H1 (cell line): Measurements from ENCODE around the gene PFKFB3. TPM values are rescaled to one million over a fixed set of nuclear protein-coding genes. Genes with fewer than 3 reads are reported as not detected.

Experiments
- CTCF ChIA-PET: fragments of 300-600 bp; sonication (Branson Sonifier 250); formaldehyde crosslinking; loops from one replicate; lab custom pipeline; 2021; ENCODE audit not compliant: partially characterized antibody; lab: Charles Lee
- POLR2A ChIA-PET: fragments of 300-600 bp; sonication (Branson Sonifier 250); formaldehyde crosslinking; loops from one replicate; lab custom pipeline; 2021; ENCODE audit warnings: inconsistent platforms; ENCODE audit not compliant: partially characterized antibody; lab: Charles Lee
- DNase-seq, 2 experiments: peaks; one replicate each; pipeline versions ENCODE4 v3.0.0 to v3.0.0-alpha.2; 2010 to 2022; ENCODE audit warnings: low spot score in 2 of 2, low read depth in 1 of 2, mixed read lengths in 1 of 2
- FAIRE-seq: peaks from 2 replicates; lab custom pipeline; 2011; peaks lifted over from hg19 to GRCh38; lab: Jason Lieb, UNC
- H2AFZ ChIP-seq: 2 replicates; pipeline ENCODE4 v1.8.1; 2012; ENCODE audit warnings: low read length, inconsistent platforms
- H2AK5ac ChIP-seq: 2 replicates; pipeline ENCODE4 v1.6.1; 2013; ENCODE audit warnings: low read depth, low read length
- H2BK120ac ChIP-seq: replicated peaks from 2 replicates; pipeline ENCODE3; 2013; ENCODE audit warnings: low read depth, low read length, inconsistent platforms
- H2BK12ac ChIP-seq: 2 replicates; pipeline ENCODE4 v1.6.1; 2013; ENCODE audit warnings: low read depth, low read length
- H2BK15ac ChIP-seq: 2 replicates; pipeline ENCODE4 v1.6.1; 2013; ENCODE audit warnings: low read length
- H2BK20ac ChIP-seq: 2 replicates; pipeline ENCODE4 v1.6.1; 2013; ENCODE audit warnings: low read length
- H2BK5ac ChIP-seq: 2 replicates; pipeline ENCODE4 v1.6.1; 2013; ENCODE audit warnings: low read depth, low read length
- H3K14ac ChIP-seq: 2 replicates; pipeline ENCODE4 v1.6.1; 2013; ENCODE audit warnings: inconsistent platforms; ENCODE audit not compliant: insufficient read length
- H3K18ac ChIP-seq: 2 replicates; pipeline ENCODE4 v1.6.1; 2013; ENCODE audit warnings: low read length; ENCODE audit errors: extremely low read depth
- H3K23ac ChIP-seq: 2 replicates; pipeline ENCODE4 v1.6.1; 2013; ENCODE audit warnings: inconsistent platforms; ENCODE audit not compliant: insufficient read length
- H3K23me2 ChIP-seq: 2 replicates; pipeline ENCODE4 v1.6.1; 2013; ENCODE audit warnings: low read depth, low read length
- H3K27ac ChIP-seq: 2 replicates; pipeline ENCODE4 v1.6.1; 2011; ENCODE audit warnings: low read depth, low read length, inconsistent platforms
- H3K27me3 ChIP-seq, 4 experiments: replicated peaks in 1 of 4; 1 replicate in 1 of 4; 2 replicates in 3 of 4; pipeline versions ENCODE4 v1.6.1 to v1.8.1; 2011 to 2013; ENCODE audit warnings: low read length in 3 of 4, mild to moderate bottlenecking in 3 of 4, inconsistent platforms in 2 of 4, mixed read lengths in 2 of 4, moderate library complexity in 1 of 4; ENCODE audit not compliant: control insufficient read depth in 3 of 4, insufficient read depth in 3 of 4; ENCODE audit errors: extremely low read depth in 1 of 4
- H3K36me3 ChIP-seq, 4 experiments: 2 replicates each; pipeline versions ENCODE4 v1.6.1 to v1.8.1; 2011 to 2013; ENCODE audit warnings: mild to moderate bottlenecking in 4 of 4, low read length in 3 of 4, moderate library complexity in 2 of 4, control low read depth in 1 of 4, inconsistent platforms in 1 of 4; ENCODE audit not compliant: insufficient read depth in 4 of 4, control insufficient read depth in 2 of 4
- H3K4ac ChIP-seq: replicated peaks from 2 replicates; pipeline ENCODE3; 2013; ENCODE audit warnings: low read length, low read depth, mixed read lengths, inconsistent platforms; ENCODE audit not compliant: insufficient read length
- H3K4me1 ChIP-seq, 4 experiments: replicated peaks in 1 of 4; 1 replicate in 1 of 4; 2 replicates in 3 of 4; pipeline versions ENCODE4 v1.6.1 to v1.8.1; 2011 to 2013; ENCODE audit warnings: low read length in 3 of 4, inconsistent platforms in 2 of 4, mixed read lengths in 1 of 4; ENCODE audit not compliant: insufficient read depth in 4 of 4, control insufficient read depth in 3 of 4
- H3K4me2 ChIP-seq, 2 experiments: 2 replicates each; pipeline versions ENCODE4 v1.6.1 to v1.8.1; 2011 to 2013; ENCODE audit warnings: low read depth in 2 of 2, low read length in 2 of 2, control low read depth in 1 of 2, inconsistent platforms in 1 of 2, mild to moderate bottlenecking in 1 of 2; ENCODE audit not compliant: insufficient read depth in 1 of 2
- H3K4me3 ChIP-seq, 4 experiments: fragments of 200-600, 300-600 bp in 1 of 4; sonication (generic), shearing (Covaris generic), sonication (Bioruptor Twin) in 1 of 4; 2 replicates each; pipeline versions ENCODE4 v1.5.1 to v1.8.1; 2011 to 2016; ENCODE audit warnings: low read length in 4 of 4, low read depth in 3 of 4, control low read depth in 2 of 4, inconsistent platforms in 2 of 4, mild to moderate bottlenecking in 2 of 4, mixed read lengths in 1 of 4, moderate library complexity in 1 of 4; ENCODE audit not compliant: insufficient read depth in 2 of 4; ENCODE audit errors: extremely low read depth in 1 of 4
- H3K56ac ChIP-seq: replicated peaks from 2 replicates; pipeline ENCODE3; 2013; ENCODE audit warnings: low read depth, mild to moderate bottlenecking, mixed read lengths, low read length, inconsistent platforms; ENCODE audit not compliant: insufficient read length
- H3K79me1 ChIP-seq: 2 replicates; pipeline ENCODE4 v1.6.1; 2013; ENCODE audit warnings: low read depth, low read length, control low read depth
- H3K79me2 ChIP-seq, 2 experiments: 2 replicates each; pipeline versions ENCODE4 v1.6.1 to v1.8.1; 2012 to 2013; ENCODE audit warnings: low read length in 2 of 2, mild to moderate bottlenecking in 2 of 2, inconsistent platforms in 1 of 2; ENCODE audit not compliant: insufficient read depth in 2 of 2, control insufficient read depth in 1 of 2
- H3K9ac ChIP-seq, 4 experiments: replicated peaks in 1 of 4; 1 replicate in 1 of 4; 2 replicates in 3 of 4; pipeline versions ENCODE4 v1.6.1 to v1.8.1; 2011 to 2013; ENCODE audit warnings: low read depth in 3 of 4, low read length in 3 of 4, control low read depth in 2 of 4, mild to moderate bottlenecking in 2 of 4, moderate library complexity in 2 of 4, inconsistent platforms in 1 of 4; ENCODE audit errors: extremely low read depth in 1 of 4
- H3K9me3 ChIP-seq, 2 experiments: 2 replicates each; pipeline versions ENCODE4 v1.6.1 to v1.8.1; 2012 to 2013; ENCODE audit warnings: mild to moderate bottlenecking in 2 of 2, moderate library complexity in 2 of 2, control low read depth in 1 of 2, inconsistent platforms in 1 of 2, low read depth in 1 of 2, low read length in 1 of 2, mixed read lengths in 1 of 2; ENCODE audit not compliant: insufficient read depth in 2 of 2
- H4K20me1 ChIP-seq, 2 experiments: replicated peaks in 1 of 2; 2 replicates each; pipeline versions ENCODE3 to v1.8.1; 2011 to 2013; ENCODE audit warnings: inconsistent platforms in 2 of 2, low read length in 2 of 2, mild to moderate bottlenecking in 1 of 2; ENCODE audit not compliant: insufficient read depth in 2 of 2, control insufficient read depth in 1 of 2
- H4K5ac ChIP-seq: 2 replicates; pipeline ENCODE4 v1.6.1; 2013; ENCODE audit warnings: low read length, low read depth, mixed read lengths, inconsistent platforms; ENCODE audit not compliant: insufficient read length
- H4K8ac ChIP-seq: 2 replicates; pipeline ENCODE4 v1.8.0; 2013; ENCODE audit warnings: mild to moderate bottlenecking, moderate library complexity, low read length, inconsistent platforms; ENCODE audit not compliant: insufficient read depth; ENCODE audit errors: extremely low read depth
- H4K91ac ChIP-seq: replicated peaks from 2 replicates; pipeline ENCODE3; 2013; ENCODE audit warnings: low read length, mixed read lengths, inconsistent platforms; ENCODE audit not compliant: insufficient read length
- MAFK ChIP-seq: IDR thresholded peaks from 2 replicates; pipeline ENCODE4 v1.6.1; 2012; ENCODE audit warnings: low read depth, mild to moderate bottlenecking, improper control_type of control experiment, low read length
- SAP30 ChIP-seq: fragments of 300-600 bp; sonication (generic); IDR thresholded peaks from 2 replicates; pipeline ENCODE4 v1.7.1; 2012; ENCODE audit warnings: low read length, moderate library complexity, mild to moderate bottlenecking, inconsistent platforms; ENCODE audit not compliant: insufficient read depth, insufficient replicate concordance
- SIRT6 ChIP-seq: IDR thresholded peaks from one replicate; pipeline ENCODE4 v1.7.1; 2012; ENCODE audit warnings: low read length, inconsistent platforms
- WGBS, 2 experiments: shearing (Covaris generic) in 1 of 2; methylation state at CpG; one replicate each; pipeline versions ENCODE4 v1.1.6 to v1.1.7; 2013 to 2015; ENCODE audit warnings: low lambda C conversion rate in 2 of 2, mixed read lengths in 2 of 2, inconsistent platforms in 1 of 2, low coverage in 1 of 2, missing lambda C conversion rate in 1 of 2; ENCODE audit not compliant: insufficient replicate concordance in 2 of 2, insufficient coverage in 1 of 2, insufficient read length in 1 of 2; ENCODE audit errors: extremely low coverage in 1 of 2, missing lambda C conversion rate in 1 of 2; 5-methylcytosine and 5-hydroxymethylcytosine counted together
- polyA plus RNA-seq, 7 experiments: library from polyadenylated mRNA; depleted of rRNA in 3 of 7; stranded (reverse) in 5 of 7; unstranded in 2 of 7; fragments of >200 nt in 5 of 7; fragments of 200-250 nt in 2 of 7; gene quantifications; 1 replicate in 5 of 7; 2 replicates in 1 of 7; 4 replicates in 1 of 7; pipeline versions ENCODE4 v1.2.1 to v1.2.3, GENCODE V29; 2011 to 2013; ENCODE audit warnings: missing spikeins in 2 of 7, mixed read lengths in 2 of 7
- total RNA-seq: library from RNA; stranded (reverse); fragmentation: NEBNext Ultra II Directional; extraction: Animal tissue kit (Norgen Biotek cat#: 25700); gene quantifications from 2 replicates; pipeline ENCODE4 v1.2.1, GENCODE V29; 2021

Gene PFKFB3
- total and polyA plus RNA-seq, 2 of the 8 experiments (the other 6 are each of a cell fraction or from before 2014, with no cell fraction given): 15.6 to 32.0 TPM

DNA sequence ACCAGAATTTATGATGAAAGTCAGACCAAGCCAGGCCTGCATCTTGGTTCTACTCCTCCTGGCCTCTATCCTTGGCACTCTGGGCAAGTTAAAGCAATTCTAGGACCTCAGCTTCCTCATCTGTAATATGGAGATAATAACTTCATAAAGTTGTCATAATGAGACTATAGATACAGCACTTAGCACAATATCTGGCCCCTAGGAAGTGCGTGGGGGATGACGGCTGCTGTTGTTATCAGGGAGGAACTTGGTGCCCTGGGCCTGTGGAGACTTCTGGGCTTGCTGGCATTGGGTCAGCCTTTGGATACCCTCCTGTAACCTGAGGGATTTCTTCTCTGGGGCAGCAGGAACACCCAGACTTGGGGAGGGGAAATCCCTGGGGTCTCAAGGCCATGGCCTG, 27.6 kb downstream of the PFKFB3 start:
- no peak overlapping the region for H2AK5ac ChIP-seq
- H3K4me2 ChIP-seq: no peak overlapping the region
- H3K9ac ChIP-seq: no peak overlapping the region
- no peak for FAIRE-seq
- no peak overlapping the region for H3K56ac ChIP-seq
- H3K27me3 ChIP-seq: no peaks in the 10 kb centered on the region
- 91% methylated on average over 2 of the region's 2 CpGs; no CpG with 5 or more reads in 1 of the 2 experiments for WGBS, 2 experiments
- H2BK120ac ChIP-seq: no peak overlapping the region
- peaks cover 0 to 7% of the 10 kb centered on the region in 2 experiments for H4K20me1 ChIP-seq
- H3K79me1 ChIP-seq: no peaks in the 10 kb centered on the region; the same call in 1 of the 2 replicates
- no peaks in the 10 kb centered on the region for H3K79me2 ChIP-seq
- H2BK5ac ChIP-seq: no peak overlapping the region
- H3K27ac ChIP-seq: no peak overlapping the region
- no peak for DNase-seq
- no peaks in the 10 kb centered on the region for H3K4me1 ChIP-seq
- H3K18ac ChIP-seq: no peak overlapping the region
- no peak overlapping the region for H4K91ac ChIP-seq
- TF ChIP-seq SIRT6: no peak
- no peak for TF ChIP-seq MAFK
- no peak for TF ChIP-seq SAP30
- H4K5ac ChIP-seq: no peak overlapping the region
- H4K8ac ChIP-seq: no peak overlapping the region
- H2BK12ac ChIP-seq: no peak overlapping the region
- ChIA-PET POLR2A (no interaction called here), CTCF (no interaction called here)
- peaks cover 10 to 57% (median 39%) of the 10 kb centered on the region in 4 experiments for H3K36me3 ChIP-seq
- no peak overlapping the region for H3K4me3 ChIP-seq
- no peak overlapping the region for H3K14ac ChIP-seq
- no peak overlapping the region for H2BK15ac ChIP-seq
- no peaks in the 10 kb centered on the region for H3K9me3 ChIP-seq
- H2AFZ ChIP-seq: no peak overlapping the region
- no peak overlapping the region for H2BK20ac ChIP-seq
- no peak overlapping the region for H3K23ac ChIP-seq
- no peaks in the 10 kb centered on the region for H3K23me2 ChIP-seq
- H3K4ac ChIP-seq: no peak overlapping the region
